Right lobe of liver (tissue), 6 donors: ENCODE results near the gene TSPYL4. TPM values are rescaled to one million over a fixed set of nuclear protein-coding genes. Genes with fewer than 3 reads are reported as not detected.

Experiments
- ATAC-seq, 4 donors: fragments of 200-7000 bp; cut with Tn5 transposase; one replicate each; pipeline ENCODE4 v1.9.1; 2020; ENCODE audit warnings: mild to moderate bottlenecking in 4 of 4, moderate library complexity in 4 of 4
- DNase-seq, 3 donors: peaks; one replicate each; pipeline ENCODE4 v3.0.0-alpha.2; 2020
- H3K27ac ChIP-seq, 3 donors: fragments of 200-600 bp; one replicate each; pipeline ENCODE4 v1.8.0; 2022
- H3K27me3 ChIP-seq, 2 donors: fragments of 200-600 bp; one replicate each; pipeline ENCODE4 v1.8.0; 2022
- H3K36me3 ChIP-seq, 4 donors: fragments of 200-600 bp; sonication (generic) in 1 of 4; one replicate each; pipeline versions ENCODE4 v1.5.1 to v1.8.0; 2017 to 2022; ENCODE audit warnings: control low read depth in 1 of 4
- H3K4me1 ChIP-seq, 4 donors: fragments of 200-600 bp; sonication (generic) in 1 of 4; one replicate each; pipeline versions ENCODE4 v1.5.1 to v1.8.0; 2017 to 2022; ENCODE audit warnings: control low read depth in 1 of 4
- H3K4me3 ChIP-seq, 3 donors: fragments of 200-600 bp; one replicate each; pipeline ENCODE4 v1.8.0; 2022
- H3K9me3 ChIP-seq, 4 donors: fragments of 200-600 bp; sonication (generic) in 1 of 4; one replicate each; pipeline versions ENCODE4 v1.5.1 to v1.8.0; 2017 to 2022; ENCODE audit warnings: control low read depth in 1 of 4
- CTCF ChIP-seq, 4 donors: fragments of 200-600 bp in 3 of 4; fragments of 450-650 bp in 1 of 4; IDR thresholded peaks; one replicate each; pipeline versions ENCODE4 v1.5.1 to v1.8.0; 2016 to 2022; ENCODE audit warnings: antibody characterized with exemption in 4 of 4, mild to moderate bottlenecking in 2 of 4
- POLR2A ChIP-seq: fragments of 450-650 bp; IDR thresholded peaks from one replicate; pipeline ENCODE4 v1.6.1; 2017; ENCODE audit warnings: antibody characterized with exemption, mild to moderate bottlenecking
- WGBS: methylation state at CpG from one replicate; pipeline ENCODE4 v1.1.6; 2018; ENCODE audit warnings: low coverage, low lambda C conversion rate; ENCODE audit not compliant: insufficient coverage; ENCODE audit errors: missing lambda C conversion rate; 5-methylcytosine and 5-hydroxymethylcytosine counted together
- intact Hi-C, 2 donors: fragments of 100-400 bp; cut with DNase I; formaldehyde crosslinking; loops; one replicate each; pipeline versions ENCODE4 v1.11.2 to v1.14.1; 2022
- total RNA-seq, 6 experiments: library from RNA; depleted of rRNA in 2 of 6; stranded (reverse); fragments of >200 nt in 2 of 6; fragmentation: NEBNext Ultra II Directional in 3 of 6; extraction: Animal tissue kit (Norgen Biotek cat#: 25700) in 3 of 6; gene quantifications; one replicate each; pipeline versions ENCODE4 v1.1.0 to v1.2.4, GENCODE V29; 2016 to 2023
- donor health status: DM: no; HTN: yes; CAD: no.
- donor health status: DM: no; HTN: no; CAD: no.
- donor health status: DM: no; HTN: no; CAD: no.
- donor health status: DM: no; HTN: yes; CAD: no.
- donor health status: DM: no; HTN: yes; CAD: no.

Gene TSPYL4
- total RNA-seq, 6 experiments from 2014 or later: 2.7 to 8.5 (median 3.5) TPM

GRCh38 chr6:116292553-116292952 is 38.7 kb upstream of the TSPYL4 start:
- Histone ChIP-seq H3K36me3 (no peaks in the 10 kb centered on the region), H3K9me3 (no peaks in the 10 kb centered on the region), H3K4me3 (no peak overlapping the region), H3K27ac (no peak overlapping the region), H3K4me1 (no peaks in the 10 kb centered on the region), H3K27me3 (no peaks in the 10 kb centered on the region)
- WGBS: 67% methylated on average over 1 of the region's 1 CpG
- intact Hi-C loops: no loop called here
- DNase-seq (no peak), ATAC-seq (no peak)
- TF ChIP-seq CTCF (IDR thresholded peaks at IDR 0.05) (no peak), POLR2A (no peak)

- intact Hi-C loops: no loop called here
- ATAC-seq (no peak), DNase-seq (no peak)
- no peak overlapping the region for H3K4me3 ChIP-seq
- H3K4me1 ChIP-seq: no peaks in the 10 kb centered on the region
- WGBS: 82% methylated on average over 3 of the region's 4 CpGs
- H3K27ac ChIP-seq: no peak overlapping the region
- H3K27me3 ChIP-seq: no peaks in the 10 kb centered on the region
- TF ChIP-seq POLR2A (no peak), CTCF (IDR thresholded peaks at IDR 0.05) (no peak)
- no peaks in the 10 kb centered on the region for H3K9me3 ChIP-seq
- no peaks in the 10 kb centered on the region for H3K36me3 ChIP-seq
Measured at GRCh38 chr6:116291701-116292396, 38.0 kb upstream of the TSPYL4 start.

- Histone ChIP-seq H3K9me3 (no peaks in the 10 kb centered on the region), H3K27ac (no peak overlapping the region), H3K36me3 (no peaks in the 10 kb centered on the region), H3K4me1 (no peaks in the 10 kb centered on the region), H3K4me3 (no peak overlapping the region), H3K27me3 (no peaks in the 10 kb centered on the region)
- WGBS: 77% methylated on average over 2 of the region's 2 CpGs
- ATAC-seq (no peak), DNase-seq (no peak)
- intact Hi-C loops: no loop called here
- TF ChIP-seq CTCF (IDR thresholded peaks at IDR 0.05): no peak
- TF ChIP-seq POLR2A: no peak
Measured at GRCh38 chr6:116290799-116291198, 36.9 kb upstream of the TSPYL4 start.

GRCh38 chr6:116289876-116290275 is 36.0 kb upstream of the TSPYL4 start:
- intact Hi-C loops: no loop called here
- 90% methylated on average over 2 of the region's 2 CpGs for WGBS
- ATAC-seq: no peak

More at GRCh38 chr6:116289876-116290275, 36.0 kb upstream of the TSPYL4 start:
- TF ChIP-seq POLR2A (no peak), CTCF (IDR thresholded peaks at IDR 0.05) (no peak)
- no peak for DNase-seq
- no peaks in the 10 kb centered on the region for H3K4me1 ChIP-seq
- no peaks in the 10 kb centered on the region for H3K36me3 ChIP-seq
- H3K27me3 ChIP-seq: no peaks in the 10 kb centered on the region
- no peak overlapping the region for H3K4me3 ChIP-seq
- no peaks in the 10 kb centered on the region for H3K9me3 ChIP-seq
- no peak overlapping the region for H3K27ac ChIP-seq
